ENCODE data around the gene FERMT3. TPM values are rescaled to one million over a fixed set of nuclear protein-coding genes. Genes with fewer than 3 reads are reported as not detected.
A peak's percentile ranks its signal among the peaks of the same experiment; 100 is the strongest.

FERMT3 gene
- total RNA-seq, 1 experiment from 2014 or later: 4.3 TPM

DNA sequence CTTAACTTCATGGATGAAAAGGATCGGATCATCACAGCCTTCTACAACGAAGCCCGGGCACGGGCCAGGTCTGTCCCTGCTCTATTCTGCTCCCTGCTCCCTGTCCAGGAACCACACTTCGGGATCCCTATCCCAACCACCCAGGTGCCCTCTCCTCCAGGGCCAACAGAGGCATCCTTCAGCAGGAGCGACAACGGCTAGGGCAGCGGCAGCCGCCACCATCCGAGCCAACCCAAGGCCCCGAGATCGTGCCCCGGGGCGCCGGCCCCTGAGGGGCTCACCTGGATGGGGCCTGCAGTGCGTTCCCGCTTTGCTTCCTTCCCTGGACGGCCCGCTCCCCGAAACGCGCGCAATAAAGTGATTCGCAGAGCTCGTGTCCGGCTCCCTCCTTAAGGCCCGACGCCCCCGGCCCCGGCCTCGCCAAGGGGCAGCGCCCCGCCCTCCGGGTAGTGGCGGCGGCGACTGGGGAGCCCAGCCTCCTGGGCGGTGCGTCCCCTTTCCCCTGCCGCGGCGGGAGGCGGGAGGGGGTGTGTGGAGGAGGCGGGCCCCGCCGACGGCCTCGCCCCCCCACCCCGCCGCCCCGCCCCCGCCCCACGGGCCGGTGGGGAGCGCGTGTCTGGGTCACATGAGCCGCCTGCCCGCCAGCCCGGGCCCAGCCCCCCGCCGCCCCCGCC lies 27.5 kb downstream of the FERMT3 start, which contains the start of gene VEGFB:
Gene VEGFB, plus strand, starts transcription at position 672 of the 674 bp plus-strand sequence. CDS start 250 bp downstream, outside the sequence.
- H3K27ac Mint-ChIP-seq (ENCODE audit: unreplicated experiment): peak within 1 kb of the TSS; percentile 48
- H3K9me3 Mint-ChIP-seq (ENCODE audit: unreplicated experiment): no peaks in the 10 kb centered on the region
- H3K36me3 ChIP-seq (ENCODE audit: control insufficient read depth, insufficient read depth, low read length): peaks cover 2% of the 10 kb centered on the region
- POLR2A ChIA-PET: no interaction called here
- no peaks in the 10 kb centered on the region for H3K9me3 ChIP-seq
- H3K4me1 Mint-ChIP-seq (ENCODE audit: low read depth, unreplicated experiment): no peaks in the 10 kb centered on the region
- peaks cover 24% of the 10 kb centered on the region for H3K4me1 ChIP-seq
- intact Hi-C loops (cut with micrococcal nuclease; ENCODE audit: unreplicated experiment): loop anchor here (1.0 kb wide), 1 partner anchor 30 kb away; no protein-coding TSS in a partner anchor
- H3K27me3 ChIP-seq (replicated peaks; ENCODE audit: control insufficient read depth, insufficient read depth, low read length): no peaks in the 10 kb centered on the region
- BruUV-seq (replicated peaks): TSS peak; percentile 30
- CTCF ChIA-PET: interaction anchor here (1.0 kb wide), 1 partner anchor 11 kb away, joined by 4 read pairs; no protein-coding TSS in a partner anchor
- peak; percentile 77 to 84 for DNase-seq
- H3K4me3 ChIP-seq (ENCODE audit: low read depth, low read length): peak within 1 kb of the TSS; percentile 77
- peak within 1 kb of the TSS; percentile 79 for H3K4me3 Mint-ChIP-seq (ENCODE audit: unreplicated experiment)
- H3K36me3 Mint-ChIP-seq (ENCODE audit: insufficient read depth, unreplicated experiment): peaks cover 30% of the 10 kb centered on the region
- TF ChIP-seq, protein P1, sequence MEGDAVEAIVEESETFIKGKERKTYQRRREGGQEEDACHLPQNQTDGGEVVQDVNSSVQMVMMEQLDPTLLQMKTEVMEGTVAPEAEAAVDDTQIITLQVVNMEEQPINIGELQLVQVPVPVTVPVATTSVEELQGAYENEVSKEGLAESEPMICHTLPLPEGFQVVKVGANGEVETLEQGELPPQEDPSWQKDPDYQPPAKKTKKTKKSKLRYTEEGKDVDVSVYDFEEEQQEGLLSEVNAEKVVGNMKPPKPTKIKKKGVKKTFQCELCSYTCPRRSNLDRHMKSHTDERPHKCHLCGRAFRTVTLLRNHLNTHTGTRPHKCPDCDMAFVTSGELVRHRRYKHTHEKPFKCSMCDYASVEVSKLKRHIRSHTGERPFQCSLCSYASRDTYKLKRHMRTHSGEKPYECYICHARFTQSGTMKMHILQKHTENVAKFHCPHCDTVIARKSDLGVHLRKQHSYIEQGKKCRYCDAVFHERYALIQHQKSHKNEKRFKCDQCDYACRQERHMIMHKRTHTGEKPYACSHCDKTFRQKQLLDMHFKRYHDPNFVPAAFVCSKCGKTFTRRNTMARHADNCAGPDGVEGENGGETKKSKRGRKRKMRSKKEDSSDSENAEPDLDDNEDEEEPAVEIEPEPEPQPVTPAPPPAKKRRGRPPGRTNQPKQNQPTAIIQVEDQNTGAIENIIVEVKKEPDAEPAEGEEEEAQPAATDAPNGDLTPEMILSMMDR (IDR thresholded peaks at IDR 0.05; ENCODE audit: insufficient read depth in 1 of 2, low read depth in 1 of 2, low read length in 1 of 2, severe bottlenecking in 1 of 2, unreplicated experiment in 1 of 2): no peak
- no peaks in the 10 kb centered on the region for H3K27me3 Mint-ChIP-seq (ENCODE audit: insufficient read depth, unreplicated experiment)

DNA sequence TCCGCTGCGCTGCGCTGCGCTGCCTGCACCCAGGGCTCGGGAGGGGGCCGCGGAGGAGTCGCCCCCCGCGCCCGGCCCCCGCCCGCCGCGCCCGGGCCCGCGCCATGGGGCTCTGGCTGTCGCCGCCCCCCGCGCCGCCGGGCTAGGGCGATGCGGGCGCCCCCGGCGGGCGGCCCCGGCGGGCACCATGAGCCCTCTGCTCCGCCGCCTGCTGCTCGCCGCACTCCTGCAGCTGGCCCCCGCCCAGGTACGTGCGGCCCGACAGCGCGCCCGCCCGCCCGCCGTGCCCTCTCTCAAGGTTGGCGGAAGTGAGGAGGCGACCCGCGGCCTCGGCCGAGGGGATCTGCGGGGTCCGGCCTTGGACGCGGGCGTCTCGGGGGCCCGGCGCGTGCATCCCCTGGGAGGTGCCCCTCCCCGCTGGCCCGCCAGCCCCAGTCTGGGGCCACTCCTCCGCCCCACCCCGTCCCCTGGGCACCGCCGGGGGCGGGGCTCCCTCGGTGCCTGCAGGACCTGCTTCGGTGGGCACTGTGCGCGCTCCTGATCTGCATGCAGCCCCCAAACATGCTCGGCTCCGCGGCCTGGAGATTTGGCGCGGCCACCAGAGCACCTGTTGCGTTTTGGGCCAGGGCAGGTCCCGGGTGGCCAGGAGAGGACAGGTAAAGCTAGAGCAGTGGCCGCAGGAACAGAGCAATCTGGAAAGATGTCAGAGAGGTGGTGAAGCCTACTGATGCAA lies 28.3 kb downstream of the FERMT3 start:
- Histone ChIP-seq H3K9me3 (no peaks in the 10 kb centered on the region), H3K4me3 (ENCODE audit: low read depth, low read length) (peak overlapping the region; percentile 77), H3K4me1 (peaks cover 21% of the 10 kb centered on the region), H3K27me3 (replicated peaks; ENCODE audit: control insufficient read depth, insufficient read depth, low read length) (no peaks in the 10 kb centered on the region), H3K36me3 (ENCODE audit: control insufficient read depth, insufficient read depth, low read length) (peaks cover 2% of the 10 kb centered on the region)
- Mint-ChIP-seq H3K9me3 (ENCODE audit: unreplicated experiment) (no peaks in the 10 kb centered on the region), H3K4me1 (ENCODE audit: low read depth, unreplicated experiment) (peaks cover under 1% of the 10 kb centered on the region), H3K36me3 (ENCODE audit: insufficient read depth, unreplicated experiment) (peaks cover 31% of the 10 kb centered on the region), H3K4me3 (ENCODE audit: unreplicated experiment) (peak overlapping the region; percentile 78), H3K27ac (ENCODE audit: unreplicated experiment) (peak overlapping the region; percentile 27), H3K27me3 (ENCODE audit: insufficient read depth, unreplicated experiment) (no peaks in the 10 kb centered on the region)
- intact Hi-C loops (cut with micrococcal nuclease; ENCODE audit: unreplicated experiment): loop anchor here (1.0 kb wide), 1 partner anchor 31 kb away; no protein-coding TSS in a partner anchor
- CTCF ChIA-PET: no interaction called here
- DNase-seq: peak in 1 of 2 experiments; percentile 66
- TF ChIP-seq, protein P1 (IDR thresholded peaks at IDR 0.05; ENCODE audit: insufficient read depth in 1 of 2, low read depth in 1 of 2, low read length in 1 of 2, severe bottlenecking in 1 of 2, unreplicated experiment in 1 of 2): no peak
- no TSS peak for BruUV-seq (replicated peaks)
- POLR2A ChIA-PET: no interaction called here

DNA sequence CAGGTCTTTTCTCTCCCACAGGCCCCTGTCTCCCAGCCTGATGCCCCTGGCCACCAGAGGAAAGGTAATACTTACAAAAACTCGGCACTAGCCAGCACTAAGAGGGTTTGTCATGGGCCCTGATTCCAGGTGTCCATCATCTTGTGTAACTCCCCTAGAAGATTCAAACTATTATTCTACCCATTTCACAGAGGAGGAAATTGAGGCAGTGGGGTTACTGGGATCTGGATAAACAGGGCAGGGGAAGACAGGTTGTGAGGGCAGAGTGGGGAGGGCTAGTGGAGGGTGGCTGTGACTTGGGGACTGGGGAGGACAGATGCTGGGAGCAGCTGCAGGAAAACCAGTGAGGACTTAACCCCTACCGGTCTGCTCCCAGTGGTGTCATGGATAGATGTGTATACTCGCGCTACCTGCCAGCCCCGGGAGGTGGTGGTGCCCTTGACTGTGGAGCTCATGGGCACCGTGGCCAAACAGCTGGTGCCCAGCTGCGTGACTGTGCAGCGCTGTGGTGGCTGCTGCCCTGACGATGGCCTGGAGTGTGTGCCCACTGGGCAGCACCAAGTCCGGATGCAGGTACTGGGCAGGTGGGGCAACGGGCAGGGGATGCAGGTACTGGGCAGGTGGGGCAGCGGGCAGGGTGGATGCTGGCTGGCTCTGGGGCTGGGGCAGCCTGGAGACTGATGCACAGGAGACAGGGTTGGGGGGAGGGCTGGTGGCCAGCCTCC lies 29.1 kb downstream of the FERMT3 start:
- no peaks in the 10 kb centered on the region for H3K27me3 Mint-ChIP-seq (ENCODE audit: insufficient read depth, unreplicated experiment)
- CTCF ChIA-PET: no interaction called here
- peak overlapping the region; percentile 78 for H3K4me3 Mint-ChIP-seq (ENCODE audit: unreplicated experiment)
- H3K9me3 Mint-ChIP-seq (ENCODE audit: unreplicated experiment): no peaks in the 10 kb centered on the region
- peaks cover 2% of the 10 kb centered on the region for H3K36me3 ChIP-seq (ENCODE audit: control insufficient read depth, insufficient read depth, low read length)
- peak overlapping the region; percentile 27 for H3K27ac Mint-ChIP-seq (ENCODE audit: unreplicated experiment)
- DNase-seq: no peak
- BruUV-seq (replicated peaks): TSS peak; percentile 9
- peaks cover 25% of the 10 kb centered on the region for H3K4me1 ChIP-seq
- H3K4me1 Mint-ChIP-seq (ENCODE audit: low read depth, unreplicated experiment): peaks cover 8% of the 10 kb centered on the region
- peak overlapping the region; percentile 77 for H3K4me3 ChIP-seq (ENCODE audit: low read depth, low read length)
- TF ChIP-seq, protein P1 (IDR thresholded peaks at IDR 0.05; ENCODE audit: insufficient read depth in 1 of 2, low read depth in 1 of 2, low read length in 1 of 2, severe bottlenecking in 1 of 2, unreplicated experiment in 1 of 2): no peak
- H3K36me3 Mint-ChIP-seq (ENCODE audit: insufficient read depth, unreplicated experiment): peaks cover 31% of the 10 kb centered on the region
- no peaks in the 10 kb centered on the region for H3K9me3 ChIP-seq
- no peaks in the 10 kb centered on the region for H3K27me3 ChIP-seq (replicated peaks; ENCODE audit: control insufficient read depth, insufficient read depth, low read length)
- intact Hi-C loops (cut with micrococcal nuclease; ENCODE audit: unreplicated experiment): no loop called here
- POLR2A ChIA-PET: no interaction called here
